22Rv1 (cell line): Measurements from ENCODE around the gene ANAPC13.

Experiments used
- CTCF ChIP-seq: fragments of 450-650 bp; IDR thresholded peaks from 2 replicates; pipeline ENCODE4 v1.5.1; 2017; ENCODE audit warnings: mild to moderate bottlenecking
- ZFX ChIP-seq: fragments of 450-650 bp; IDR thresholded peaks from 2 replicates; pipeline ENCODE4 v1.6.1; 2017; ENCODE audit warnings: antibody characterized with exemption, borderline replicate concordance

- no peak for TF ChIP-seq CTCF
- TF ChIP-seq ZFX = no peak
Measured at GRCh38 chr3:134496471-134497071, 10.8 kb upstream of the ANAPC13 start.
